SU-DHL-6 (cell line): ENCODE data around the gene CDH22.

Experiments
- H2AFZ ChIP-seq: fragments of 200-600 bp; sonication (generic); 2 replicates; pipeline ENCODE4 v1.6.1; 2014; ENCODE audit warnings: low read depth, mild to moderate bottlenecking, moderate library complexity, mixed read lengths, antibody characterized with exemption, low read length; ENCODE audit not compliant: severe bottlenecking
- H3F3A ChIP-seq: fragments of 200-600 bp; shearing (Covaris generic); 2 replicates; pipeline ENCODE4 v1.6.0; 2016; ENCODE audit warnings: antibody characterized with exemption, mild to moderate bottlenecking; ENCODE audit not compliant: insufficient read depth
- H3K27ac ChIP-seq: fragments of 200-600 bp; sonication (generic); 2 replicates; pipeline ENCODE4 v1.5.1; 2016; ENCODE audit warnings: low read depth, mild to moderate bottlenecking, low read length, moderate library complexity, mixed read lengths
- H3K27me3 ChIP-seq: fragments of 200-600 bp; sonication (generic), shearing (Covaris generic); 2 replicates; pipeline ENCODE4 v1.6.0; 2014; ENCODE audit warnings: mild to moderate bottlenecking, low read length
- H3K36me3 ChIP-seq: fragments of 200-600 bp; sonication (generic); 2 replicates; pipeline ENCODE4 v1.6.1; 2014; ENCODE audit warnings: mild to moderate bottlenecking, low read length, mixed read lengths
- H3K4me2 ChIP-seq: fragments of 300-600, 200-600 bp; shearing (Covaris generic), sonication (generic); 2 replicates; pipeline ENCODE4 v1.6.0; 2014; ENCODE audit warnings: low read length, low read depth, mild to moderate bottlenecking; ENCODE audit not compliant: poor library complexity, severe bottlenecking
- H3K4me3 ChIP-seq: fragments of 200-600 bp; sonication (generic); 2 replicates; pipeline ENCODE4 v1.5.1; 2014; ENCODE audit warnings: antibody characterized with exemption, low read length, mild to moderate bottlenecking, mixed read lengths; ENCODE audit not compliant: insufficient read depth, poor library complexity, severe bottlenecking
- H3K79me2 ChIP-seq: fragments of 200-600 bp; sonication (generic); 2 replicates; pipeline ENCODE4 v1.6.1; 2014; ENCODE audit warnings: mild to moderate bottlenecking, low read length, moderate library complexity; ENCODE audit not compliant: insufficient read depth
- H3K9ac ChIP-seq: fragments of 200-600 bp; sonication (generic); 2 replicates; pipeline ENCODE4 v1.7.0; 2014; ENCODE audit warnings: mild to moderate bottlenecking, low read length
- H3K9me2 ChIP-seq: fragments of 200-600 bp; sonication (generic); replicated peaks from 2 replicates; pipeline ENCODE4 v1.6.1; 2014; ENCODE audit warnings: low read length; ENCODE audit not compliant: insufficient read depth
- H3K9me3 ChIP-seq: fragments of 200-600 bp; sonication (generic); 2 replicates; pipeline ENCODE4 v1.6.1; 2014; ENCODE audit warnings: low read length, mixed read lengths; ENCODE audit not compliant: insufficient read depth
- H4K20me1 ChIP-seq: fragments of 200-600 bp; sonication (generic); 2 replicates; pipeline ENCODE4 v1.6.1; 2014; ENCODE audit warnings: low read depth, mild to moderate bottlenecking, antibody characterized with exemption, low read length, moderate library complexity, mixed read lengths
- CTCF ChIP-seq: fragments of 200-600 bp; sonication (generic); IDR thresholded peaks from one replicate; pipeline ENCODE4 v1.5.1; 2017; ENCODE audit warnings: antibody characterized with exemption, mild to moderate bottlenecking, low read length, moderate library complexity; ENCODE audit not compliant: insufficient read depth, poor library complexity, severe bottlenecking
- EZH2phosphoT487 ChIP-seq: fragments of 200-600 bp; sonication (generic), shearing (Covaris generic); conservative IDR thresholded peaks from 2 replicates; pipeline ENCODE4 v1.6.1; 2018; ENCODE audit warnings: mild to moderate bottlenecking, antibody characterized with exemption, low read length, moderate library complexity, mixed read lengths

The CDH22 gene

GRCh38 chr20:46216770-46217464, 91.4 kb downstream of the CDH22 start:
- no peaks in the 10 kb centered on the region for H3F3A ChIP-seq
- no peaks in the 10 kb centered on the region for H3K79me2 ChIP-seq
- no peaks in the 10 kb centered on the region for H4K20me1 ChIP-seq
- TF ChIP-seq CTCF (no peak), EZH2phosphoT487 (no peak)
- no peaks in the 10 kb centered on the region for H3K9me3 ChIP-seq
- no peaks in the 10 kb centered on the region for H3K27me3 ChIP-seq
- no peaks in the 10 kb centered on the region for H3K36me3 ChIP-seq
- no peak overlapping the region for H3K27ac ChIP-seq
- no peaks in the 10 kb centered on the region for H3K9me2 ChIP-seq
- H3K9ac ChIP-seq, result no peak overlapping the region
- H2AFZ ChIP-seq, result no peak overlapping the region
- H3K4me3 ChIP-seq, result no peak overlapping the region
- H3K4me2 ChIP-seq, result no peak overlapping the region

- Histone ChIP-seq H3K4me2 (no peak overlapping the region), H3K9me3 (no peaks in the 10 kb centered on the region), H3K27ac (no peak overlapping the region), H2AFZ (no peak overlapping the region), H3K36me3 (no peaks in the 10 kb centered on the region), H3K79me2 (no peaks in the 10 kb centered on the region), H3K27me3 (no peaks in the 10 kb centered on the region), H3F3A (no peaks in the 10 kb centered on the region), H3K9ac (no peak overlapping the region), H3K4me3 (no peak overlapping the region), H4K20me1 (no peaks in the 10 kb centered on the region), H3K9me2 (no peaks in the 10 kb centered on the region)
- TF ChIP-seq EZH2phosphoT487, result no peak
Observed at GRCh38 chr20:46215913-46216707, 92.2 kb downstream of the CDH22 start.

- H3K79me2 ChIP-seq, result no peaks in the 10 kb centered on the region
- no peak overlapping the region for H3K4me3 ChIP-seq
- H2AFZ ChIP-seq, result no peak overlapping the region
- no peaks in the 10 kb centered on the region for H3K9me3 ChIP-seq
- H3F3A ChIP-seq, result no peaks in the 10 kb centered on the region
- H3K27me3 ChIP-seq, result no peaks in the 10 kb centered on the region
- no peak overlapping the region for H3K4me2 ChIP-seq
- no peaks in the 10 kb centered on the region for H3K9me2 ChIP-seq
- no peak overlapping the region for H3K27ac ChIP-seq
- no peaks in the 10 kb centered on the region for H3K36me3 ChIP-seq
- no peaks in the 10 kb centered on the region for H4K20me1 ChIP-seq
- no peak overlapping the region for H3K9ac ChIP-seq
- TF ChIP-seq CTCF (no peak), EZH2phosphoT487 (no peak)
Observed at GRCh38 chr20:46214824-46215488, 93.3 kb downstream of the CDH22 start.
